Activated T-cell treated with anti-CD3 and anti-CD28 coated beads for 1 hour (primary cell): Measurements from ENCODE around the gene IFITM2.
"Not testable (repeated sequence)": the region's sequence is repeated elsewhere in the genome, so short reads cannot be mapped to it uniquely, and the experiment has no call there.

Experiments used
- DNase-seq: peaks from one replicate; pipeline ENCODE4 v3.0.0-alpha.2; 2020; ENCODE audit warnings: low read depth

IFITM2 gene

GRCh38 chr11:307766-308708 lies at the start of gene IFITM2:
IFITM2 (plus strand) TSS chr11:307816; CDS start chr11:308193, 377 bp downstream.
- not testable (repeated sequence) for DNase-seq

- no peak for DNase-seq
Measured at GRCh38 chr11:259413-259812, 48.2 kb upstream of the IFITM2 start.

- no peak for DNase-seq
Measured at GRCh38 chr11:261624-262023, 46.0 kb upstream of the IFITM2 start.

- DNase-seq = no peak
Measured at GRCh38 chr11:266676-267439, 40.8 kb upstream of the IFITM2 start.

DNA sequence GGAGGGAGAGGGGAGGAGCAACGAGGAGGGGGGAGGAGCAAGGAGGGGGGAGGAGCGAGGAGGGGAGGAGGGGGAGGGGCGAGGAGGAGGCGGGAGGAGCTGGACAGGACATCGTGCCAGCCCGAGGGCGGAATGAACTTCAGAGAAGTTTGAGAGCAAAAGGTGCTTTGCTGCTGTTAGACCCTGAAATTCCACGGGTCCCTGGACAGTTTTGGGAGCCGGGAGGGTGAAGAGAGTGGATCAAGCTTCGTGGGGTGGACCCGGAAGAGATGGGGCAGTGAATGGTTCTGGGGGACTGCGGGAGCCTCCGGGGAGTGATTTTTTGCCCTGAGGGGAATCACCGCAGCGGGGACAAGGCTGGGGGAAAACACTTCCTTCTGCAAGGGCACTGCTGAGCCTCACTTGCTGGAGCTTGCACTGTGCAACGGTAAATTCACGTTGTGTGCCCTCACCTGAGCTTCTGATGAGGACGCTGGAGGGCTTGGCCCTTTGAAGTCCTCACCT lies 40.1 kb upstream of the IFITM2 start:
- DNase-seq = peak; percentile 58

- not testable (repeated sequence) for DNase-seq
Measured at GRCh38 chr11:268716-269145, 38.9 kb upstream of the IFITM2 start.

- no peak for DNase-seq
Measured at GRCh38 chr11:269146-269890, 38.3 kb upstream of the IFITM2 start.

GRCh38 chr11:270451-271318 lies 36.9 kb upstream of the IFITM2 start:
- no peak for DNase-seq

- DNase-seq = no peak
Measured at GRCh38 chr11:271319-271715, 36.3 kb upstream of the IFITM2 start.

DNA sequence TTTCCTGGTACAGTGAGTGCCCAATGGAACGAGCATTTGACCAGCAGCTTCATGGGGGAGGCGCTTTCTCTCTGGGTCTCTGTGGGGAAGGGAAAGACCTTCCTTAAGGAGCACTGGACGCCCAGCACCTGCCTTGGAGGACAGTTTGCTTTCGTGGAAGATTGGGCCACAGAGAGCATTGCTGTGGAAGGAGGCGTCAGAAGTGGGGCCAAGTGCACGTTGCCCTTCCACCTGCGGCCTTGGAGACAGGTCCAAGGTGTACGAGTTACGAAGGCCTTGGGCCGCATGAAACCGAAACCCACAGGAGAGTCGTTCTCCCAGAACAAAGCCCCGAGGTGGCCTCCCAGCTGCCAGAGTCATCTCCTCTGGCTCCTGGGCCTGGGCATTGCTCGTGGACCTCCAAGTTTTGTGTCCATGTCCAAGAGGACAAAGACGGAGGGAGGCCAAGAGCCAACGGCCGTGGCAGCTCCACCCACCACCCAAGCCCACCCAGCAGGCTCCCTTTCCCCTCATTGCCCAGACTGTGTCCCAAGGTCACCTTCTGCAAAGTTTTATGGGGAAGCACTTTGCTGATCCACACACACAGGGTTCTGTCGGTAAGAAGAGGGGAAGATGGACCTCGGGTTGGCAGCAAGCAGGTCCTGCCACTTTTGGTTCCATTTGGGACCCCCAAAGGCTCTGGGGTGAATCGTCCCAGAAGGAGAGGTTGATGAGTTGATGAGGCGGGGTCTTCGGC lies 35.3 kb upstream of the IFITM2 start:
- DNase-seq = no peak

DNA sequence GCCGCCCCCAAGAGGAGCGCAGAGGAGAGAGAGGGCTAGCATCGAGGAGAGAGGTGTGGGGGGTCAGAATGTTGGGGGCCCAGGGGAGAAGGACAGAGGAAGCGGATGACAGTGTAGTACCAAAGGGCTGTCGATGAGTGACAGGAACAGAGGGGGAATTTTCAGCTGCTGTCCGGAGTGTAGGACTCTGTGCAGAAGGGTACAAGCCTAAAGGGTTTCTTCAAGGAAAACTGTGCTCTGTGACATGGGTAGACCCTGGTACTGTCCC lies 34.8 kb upstream of the IFITM2 start:
- no peak for DNase-seq

- no peak for DNase-seq
Measured at GRCh38 chr11:276219-276618, 31.4 kb upstream of the IFITM2 start.

DNA sequence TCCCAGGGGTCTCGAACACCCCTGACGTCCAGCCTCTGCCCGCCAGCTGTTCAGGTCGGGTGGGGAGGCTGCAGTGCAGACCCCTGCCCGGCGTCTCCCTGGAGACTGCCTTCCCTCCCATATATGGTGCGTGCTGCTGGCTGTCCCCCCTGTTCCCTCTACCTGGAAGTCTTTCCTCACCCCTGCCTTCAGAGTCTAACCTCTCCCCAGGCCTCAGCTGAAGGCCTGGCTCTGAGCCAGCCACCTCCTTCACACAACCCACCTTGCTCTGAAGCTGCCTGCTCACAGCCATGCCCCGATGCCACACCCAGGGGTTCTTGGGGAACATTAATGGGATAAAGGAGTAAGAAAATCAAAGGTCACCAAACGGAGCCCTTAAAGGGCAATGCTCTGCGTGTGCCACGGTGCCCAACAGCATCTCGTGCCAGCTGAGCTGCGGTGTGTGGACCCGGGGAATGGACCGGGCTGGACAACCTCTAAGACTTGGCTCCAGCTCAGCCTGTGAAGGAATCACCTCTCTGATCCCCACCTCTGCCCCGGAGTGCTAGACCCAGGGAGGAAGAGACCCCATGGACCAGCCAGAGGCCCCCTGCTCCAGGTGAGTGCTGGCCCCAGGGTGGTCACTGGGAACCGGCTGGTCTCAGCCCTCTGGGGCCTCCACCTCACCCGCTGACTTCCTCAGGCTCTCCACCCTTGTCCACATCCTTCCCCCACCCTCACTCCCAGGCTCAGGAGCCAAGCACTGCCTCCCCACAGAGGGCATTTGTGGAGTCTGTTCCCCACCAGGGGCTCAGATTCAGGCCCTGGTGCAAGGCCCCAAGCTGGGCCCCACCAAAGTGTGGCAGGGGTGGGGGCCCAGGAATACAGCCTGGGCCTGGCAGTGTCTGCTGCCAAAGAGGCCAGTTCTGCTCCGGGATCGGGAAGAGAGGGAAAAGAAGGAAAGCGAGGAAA lies 29.3 kb upstream of the IFITM2 start, which contains the start of gene NLRP6:
Gene NLRP6 (plus strand): TSS at position 407 of the 951 bp plus-strand sequence. CDS start 163 bp downstream, at position 570.
- DNase-seq = no peak

GRCh38 chr11:279040-279965 lies 28.3 kb upstream of the IFITM2 start:
- DNase-seq = no peak

DNA sequence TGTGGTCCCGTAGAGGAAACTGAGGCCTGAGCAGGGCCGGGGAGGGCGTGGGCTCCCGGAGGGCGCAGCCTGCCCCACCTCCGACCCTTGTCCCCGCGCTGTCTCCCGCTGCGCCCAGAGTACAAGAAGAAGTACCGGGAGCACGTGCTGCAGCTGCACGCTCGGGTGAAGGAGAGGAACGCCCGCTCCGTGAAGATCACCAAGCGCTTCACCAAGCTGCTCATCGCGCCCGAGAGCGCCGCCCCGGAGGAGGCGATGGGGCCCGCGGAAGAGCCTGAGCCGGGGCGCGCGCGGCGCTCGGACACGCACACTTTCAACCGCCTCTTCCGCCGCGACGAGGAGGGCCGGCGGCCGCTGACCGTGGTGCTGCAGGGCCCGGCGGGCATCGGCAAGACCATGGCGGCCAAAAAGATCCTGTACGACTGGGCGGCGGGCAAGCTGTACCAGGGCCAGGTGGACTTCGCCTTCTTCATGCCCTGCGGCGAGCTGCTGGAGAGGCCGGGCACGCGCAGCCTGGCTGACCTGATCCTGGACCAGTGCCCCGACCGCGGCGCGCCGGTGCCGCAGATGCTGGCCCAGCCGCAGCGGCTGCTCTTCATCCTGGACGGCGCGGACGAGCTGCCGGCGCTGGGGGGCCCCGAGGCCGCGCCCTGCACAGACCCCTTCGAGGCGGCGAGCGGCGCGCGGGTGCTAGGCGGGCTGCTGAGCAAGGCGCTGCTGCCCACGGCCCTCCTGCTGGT lies 27.5 kb upstream of the IFITM2 start:
- no peak for DNase-seq

GRCh38 chr11:280706-281485 lies 26.7 kb upstream of the IFITM2 start:
- DNase-seq = no peak
